ENCODE results near the gene UBE2G1. TPM values are rescaled to one million over a fixed set of nuclear protein-coding genes. Genes with fewer than 3 reads are reported as not detected.

The UBE2G1 gene
- total and polyA plus RNA-seq, 2 of the 8 experiments (the other 6 are each of a cell fraction or from before 2014, with no cell fraction given): 73.9 to 170 TPM

GRCh38 chr17:4366327-4367063 lies at the start of gene UBE2G1 (continued):
- peak; percentile 94 for TF ChIP-seq TAF1 (IDR thresholded peaks at IDR 0.05; ENCODE audit: low read depth, low read length)
- TF ChIP-seq SIN3A (conservative IDR thresholded peaks at IDR 0.05 in 1 of 2, IDR thresholded peaks at IDR 0.05 in 1 of 2; ENCODE audit: low read depth in 1 of 2, low read length in 2 of 2): 0 out of 4 replicates have a peak, but pooled peaks of 1 of the 2 experiments have one; percentile 12
- peak; percentile 32; the same call in 1 of the 2 replicates for TF ChIP-seq CREB1 (IDR thresholded peaks at IDR 0.05)
- TF ChIP-seq POLR2AphosphoS5 (IDR thresholded peaks at IDR 0.05; ENCODE audit: low read depth, low read length): peak; percentile 91
- TF ChIP-seq CTCF (IDR thresholded peaks at IDR 0.05; ENCODE audit: control extremely low read depth in 1 of 3, insufficient read depth in 1 of 3, low read depth in 1 of 3, low read length in 3 of 3): peak; percentile 23 to 68 (median 60)
- no peak for TF ChIP-seq CHD1 (IDR thresholded peaks at IDR 0.05; ENCODE audit: low read depth, low read length)
- peak; percentile 22; the same call in 1 of the 2 replicates for TF ChIP-seq GABPA (IDR thresholded peaks at IDR 0.05; ENCODE audit: borderline replicate concordance, insufficient read depth, low read length)
- peak; percentile 88 for TF ChIP-seq TBP (IDR thresholded peaks at IDR 0.05; ENCODE audit: low read depth, low read length)
- peak; percentile 82 to 89 for TF ChIP-seq RAD21 (IDR thresholded peaks at IDR 0.05 in 1 of 2, conservative IDR thresholded peaks at IDR 0.05 in 1 of 2; ENCODE audit: low read depth in 2 of 2, low read length in 2 of 2)
- peak; percentile 88 for TF ChIP-seq TAF7 (optimal IDR thresholded peaks at IDR 0.05; ENCODE audit: borderline replicate concordance, low read depth, low read length)
- TF ChIP-seq SIX5 (IDR thresholded peaks at IDR 0.05; ENCODE audit: low read depth, low read length): no peak
- TF ChIP-seq POLR2A (IDR thresholded peaks at IDR 0.05; ENCODE audit: control extremely low read depth in 1 of 2, low read depth in 2 of 2, low read length in 2 of 2): peak; percentile 89 to 92

All from H1 (cell line).